WTC11 (cell line): ENCODE measurements around the gene TTC33.

Experiments used
- NFE2L1 ChIP-seq: sonication (generic); formaldehyde crosslinking; IDR thresholded peaks from 2 replicates; pipeline ENCODE4 v1.8.1; 2023; ENCODE audit warnings: missing genetic modification reagents
- OVOL2 ChIP-seq: fragments of 250-450 bp; sonication (Bioruptor Pico); IDR thresholded peaks from 2 replicates; pipeline ENCODE4 v1.9.0; 2021; ENCODE audit warnings: mild to moderate bottlenecking, borderline replicate concordance

DNA sequence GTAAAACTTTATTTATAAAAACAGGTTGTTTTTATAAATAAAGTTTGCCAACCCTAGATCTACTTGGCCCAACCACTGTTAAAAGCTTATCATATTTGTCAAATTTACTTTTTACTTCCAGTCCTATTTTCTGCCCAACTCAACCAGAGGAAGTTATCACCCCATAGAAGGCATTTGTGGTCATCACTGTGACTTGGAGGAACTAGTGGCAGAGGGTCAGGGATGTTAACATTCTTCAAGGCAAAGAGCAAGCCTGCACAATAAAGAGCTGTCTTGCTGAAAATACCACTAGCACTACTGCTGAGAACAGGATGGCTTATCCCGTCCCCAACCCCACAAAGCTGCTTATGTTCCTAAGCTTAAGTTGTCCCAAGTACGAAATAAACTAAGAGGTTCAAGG lies 22.3 kb downstream of the TTC33 start:
- TF ChIP-seq OVOL2 (CRISPR knock-in tag) (no peak), NFE2L1 (no peak)
